Upper lobe of left lung (tissue), 6 donors: ENCODE results near the gene PTPN1. TPM values are rescaled to one million over a fixed set of nuclear protein-coding genes. Genes with fewer than 3 reads are reported as not detected.

ENCODE experiments used
- ATAC-seq, 2 donors: fragments of 200-7000 bp; cut with Tn5 transposase; one replicate each; pipeline ENCODE4 v1.9.1; 2022; ENCODE audit warnings: mild to moderate bottlenecking in 2 of 2, moderate library complexity in 2 of 2; ENCODE audit not compliant: low FRiP score in 2 of 2
- DNase-seq, 2 donors: peaks; one replicate each; pipeline ENCODE4 v3.0.0-alpha.2; 2019 to 2020
- H3K27ac ChIP-seq, 4 donors: fragments of 200-600 bp; sonication (generic); one replicate each; pipeline ENCODE4 v1.5.1; 2016 to 2019
- H3K27me3 ChIP-seq, 4 donors: fragments of 200-600 bp; sonication (generic); one replicate each; pipeline ENCODE4 v1.5.1; 2017 to 2019
- H3K36me3 ChIP-seq, 4 donors: fragments of 200-600 bp; sonication (generic); one replicate each; pipeline ENCODE4 v1.5.1; 2016 to 2019
- H3K4me1 ChIP-seq, 4 donors: fragments of 200-600 bp; sonication (generic); one replicate each; pipeline ENCODE4 v1.5.1; 2018 to 2019
- H3K4me3 ChIP-seq, 4 donors: fragments of 200-600 bp; sonication (generic); one replicate each; pipeline ENCODE4 v1.5.1; 2017 to 2019; ENCODE audit warnings: mild to moderate bottlenecking in 2 of 4, moderate library complexity in 1 of 4
- H3K9me3 ChIP-seq, 4 donors: fragments of 200-600 bp; sonication (generic); one replicate each; pipeline ENCODE4 v1.5.1; 2018 to 2019
- EP300 ChIP-seq, 4 donors: sonication (generic); formaldehyde crosslinking; IDR thresholded peaks; one replicate each; pipeline ENCODE4 v1.5.1; 2017; ENCODE audit warnings: antibody characterized with exemption in 4 of 4, control low read depth in 2 of 4
- POLR2A ChIP-seq, 4 donors: fragments of 450-650 bp; IDR thresholded peaks; one replicate each; pipeline ENCODE4 v1.5.1; 2016 to 2017; ENCODE audit warnings: antibody characterized with exemption in 4 of 4, mild to moderate bottlenecking in 2 of 4
- POLR2AphosphoS5 ChIP-seq, 2 donors: sonication (generic); formaldehyde crosslinking; IDR thresholded peaks; one replicate each; pipeline ENCODE4 v1.5.1; 2017; ENCODE audit warnings: antibody characterized with exemption in 2 of 2
- WGBS, 2 donors: methylation state at CpG; one replicate each; pipeline ENCODE4 v1.1.5; 2017 to 2018; 5-methylcytosine and 5-hydroxymethylcytosine counted together
- total RNA-seq, 6 donors: library from RNA; depleted of rRNA in 4 of 6; stranded (reverse); fragments of >200 nt in 4 of 6; gene quantifications; one replicate each; pipeline versions ENCODE4 v1.1.0 to v1.2.1, GENCODE V29; 2016 to 2021
- TF ChIP-seq, protein P1 (sequence below), 6 experiments: fragments of 450-650 bp in 4 of 6; fragments of 200-600 bp in 2 of 6; sonication (generic) in 2 of 6; IDR thresholded peaks; one replicate each; pipeline ENCODE4 v1.5.1; 2016 to 2019; ENCODE audit warnings: antibody characterized with exemption in 6 of 6
- donor health status: DM: no; HTN: no; CAD: no; lungs with moderate emphysema.
- donor health status: DM: no; HTN: yes; CAD: no; lungs with severe emphysema.

PTPN1 gene
- total RNA-seq, 6 donors from 2014 or later = 75.1 to 137 (median 96.1) TPM

DNA sequence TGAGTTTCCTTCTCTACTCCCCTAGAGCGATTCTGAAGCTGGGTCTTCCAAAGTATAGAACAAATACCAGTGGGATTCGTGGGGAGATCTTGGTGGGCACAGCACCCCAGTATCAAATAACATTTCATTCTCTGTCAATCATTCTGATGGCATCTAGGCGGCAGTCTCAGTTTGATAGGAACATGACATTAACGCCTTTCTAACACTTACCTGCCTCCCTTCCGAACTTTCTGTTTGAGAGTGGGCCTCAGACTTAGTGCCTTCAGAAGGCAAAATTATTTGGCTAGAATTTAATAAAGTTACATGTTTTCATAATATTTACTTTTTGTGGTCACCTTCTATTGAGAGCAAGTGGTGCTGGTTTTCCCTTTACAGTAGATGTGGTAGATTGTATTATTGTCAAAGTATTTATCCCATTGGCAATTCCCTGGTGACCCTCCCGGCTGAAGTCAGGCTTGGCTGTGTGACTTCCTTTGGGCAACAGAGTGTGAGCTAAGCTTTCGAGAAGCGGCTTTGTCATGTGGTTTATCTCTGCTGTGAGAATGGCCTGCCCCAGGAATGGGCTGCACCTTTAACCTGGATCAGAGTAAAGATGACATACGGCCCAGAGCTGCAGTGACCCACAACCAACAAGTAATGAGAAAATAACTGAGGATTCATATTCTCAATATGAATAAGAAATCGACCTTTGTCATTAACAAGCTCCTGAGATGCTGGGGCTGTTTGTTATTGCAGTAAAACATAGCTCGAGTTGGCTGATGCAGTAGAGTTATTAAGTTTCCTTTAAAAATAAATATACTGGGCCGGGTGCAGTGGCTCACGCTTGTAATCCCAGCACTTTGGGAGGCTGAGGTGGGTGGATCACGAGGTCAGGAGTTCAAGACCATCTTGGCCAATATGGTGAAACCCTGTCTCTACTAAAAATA is 45.2 kb upstream of the PTPN1 start:
- Histone ChIP-seq H3K36me3 (no peaks in the 10 kb centered on the region), H3K9me3 (no peaks in the 10 kb centered on the region), H3K27me3 (no peaks in the 10 kb centered on the region), H3K4me3 (no peak overlapping the region), H3K4me1 (peaks cover 14 to 21% (median 18%) of the 10 kb centered on the region in 4 donors), H3K27ac (no peak overlapping the region)
- DNase-seq = no peak
- no peak for TF ChIP-seq POLR2A (IDR thresholded peaks at IDR 0.05)
- peak in 1 of 2 donors; percentile 2 for ATAC-seq
- WGBS, 2 donors = 76 to 79% methylated on average over 14 of the region's 14 CpGs

DNA sequence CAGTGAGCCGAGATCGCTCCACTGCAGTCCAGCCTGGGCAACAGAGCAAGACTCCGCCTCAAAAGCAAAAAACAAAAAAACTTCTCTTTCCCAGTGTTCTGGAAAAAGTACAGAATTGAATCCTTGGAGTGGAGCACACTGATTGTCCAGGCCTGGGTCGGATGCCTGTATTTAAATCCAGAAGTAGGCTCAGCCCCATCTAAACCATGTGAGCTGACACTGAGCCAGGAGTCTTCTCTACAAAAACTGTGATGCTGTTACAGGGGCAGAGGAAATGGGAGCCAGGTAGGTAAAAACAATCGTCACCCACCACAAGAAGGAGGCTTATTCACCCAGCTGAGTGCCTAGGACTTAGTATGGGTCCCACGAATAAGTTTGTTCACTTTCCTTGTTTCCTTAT is 43.0 kb upstream of the PTPN1 start:
- Histone ChIP-seq H3K4me1 (peaks cover 16 to 29% (median 24%) of the 10 kb centered on the region in 4 donors), H3K36me3 (no peaks in the 10 kb centered on the region), H3K9me3 (no peaks in the 10 kb centered on the region), H3K4me3 (no peak overlapping the region), H3K27ac (no peak overlapping the region), H3K27me3 (no peaks in the 10 kb centered on the region)
- no peak for DNase-seq
- ATAC-seq = no peak
- WGBS, 2 donors = 71 to 79% methylated on average over 6 of the region's 6 CpGs
- no peak for TF ChIP-seq EP300 (IDR thresholded peaks at IDR 0.05)
- TF ChIP-seq POLR2AphosphoS5 (IDR thresholded peaks at IDR 0.05) = no peak
- TF ChIP-seq, protein P1, sequence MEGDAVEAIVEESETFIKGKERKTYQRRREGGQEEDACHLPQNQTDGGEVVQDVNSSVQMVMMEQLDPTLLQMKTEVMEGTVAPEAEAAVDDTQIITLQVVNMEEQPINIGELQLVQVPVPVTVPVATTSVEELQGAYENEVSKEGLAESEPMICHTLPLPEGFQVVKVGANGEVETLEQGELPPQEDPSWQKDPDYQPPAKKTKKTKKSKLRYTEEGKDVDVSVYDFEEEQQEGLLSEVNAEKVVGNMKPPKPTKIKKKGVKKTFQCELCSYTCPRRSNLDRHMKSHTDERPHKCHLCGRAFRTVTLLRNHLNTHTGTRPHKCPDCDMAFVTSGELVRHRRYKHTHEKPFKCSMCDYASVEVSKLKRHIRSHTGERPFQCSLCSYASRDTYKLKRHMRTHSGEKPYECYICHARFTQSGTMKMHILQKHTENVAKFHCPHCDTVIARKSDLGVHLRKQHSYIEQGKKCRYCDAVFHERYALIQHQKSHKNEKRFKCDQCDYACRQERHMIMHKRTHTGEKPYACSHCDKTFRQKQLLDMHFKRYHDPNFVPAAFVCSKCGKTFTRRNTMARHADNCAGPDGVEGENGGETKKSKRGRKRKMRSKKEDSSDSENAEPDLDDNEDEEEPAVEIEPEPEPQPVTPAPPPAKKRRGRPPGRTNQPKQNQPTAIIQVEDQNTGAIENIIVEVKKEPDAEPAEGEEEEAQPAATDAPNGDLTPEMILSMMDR (IDR thresholded peaks at IDR 0.05) = no peak
- no peak for TF ChIP-seq POLR2A (IDR thresholded peaks at IDR 0.05)

DNA sequence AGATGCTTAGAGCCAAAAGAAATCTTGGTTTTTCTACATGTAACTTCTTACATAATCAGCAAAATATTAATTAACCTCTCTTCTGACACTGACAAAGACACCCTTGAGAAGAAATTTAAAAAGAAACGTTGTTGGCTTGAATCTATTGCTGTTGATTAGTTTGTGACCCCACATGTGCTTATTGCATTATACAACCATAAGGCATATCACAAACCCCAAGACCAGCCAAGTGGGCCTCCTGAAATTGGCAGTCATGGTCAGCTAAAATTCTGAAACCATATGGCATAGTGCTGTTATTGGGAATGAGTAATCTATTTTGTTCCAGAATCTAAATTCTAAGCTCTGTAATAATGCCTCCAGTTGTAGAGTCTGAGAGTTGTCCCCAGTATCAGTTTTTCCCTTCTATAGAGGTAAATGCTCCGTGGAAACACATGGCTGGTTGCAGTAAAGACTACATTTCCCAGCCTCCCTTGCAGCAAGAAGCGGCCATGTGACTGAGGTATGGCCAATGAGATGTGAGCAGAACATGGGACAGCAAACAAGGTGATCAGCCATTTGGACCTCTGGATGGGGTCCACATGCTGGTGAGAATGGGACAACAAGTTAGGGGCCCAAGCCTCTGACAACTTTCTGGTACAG is 42.3 kb upstream of the PTPN1 start:
- peak in 1 of 2 donors; percentile 60 for DNase-seq
- no peak overlapping the region for H3K27ac ChIP-seq
- 80 to 88% methylated on average over 3 of the region's 3 CpGs for WGBS, 2 donors
- no peak overlapping the region for H3K4me3 ChIP-seq
- no peaks in the 10 kb centered on the region for H3K27me3 ChIP-seq
- ATAC-seq = peak in 1 of 2 donors; percentile 43
- TF ChIP-seq POLR2AphosphoS5 (IDR thresholded peaks at IDR 0.05) = no peak
- no peaks in the 10 kb centered on the region for H3K9me3 ChIP-seq
- no peaks in the 10 kb centered on the region for H3K36me3 ChIP-seq
- H3K4me1 ChIP-seq = peaks cover 15 to 31% (median 24%) of the 10 kb centered on the region in 4 donors

DNA sequence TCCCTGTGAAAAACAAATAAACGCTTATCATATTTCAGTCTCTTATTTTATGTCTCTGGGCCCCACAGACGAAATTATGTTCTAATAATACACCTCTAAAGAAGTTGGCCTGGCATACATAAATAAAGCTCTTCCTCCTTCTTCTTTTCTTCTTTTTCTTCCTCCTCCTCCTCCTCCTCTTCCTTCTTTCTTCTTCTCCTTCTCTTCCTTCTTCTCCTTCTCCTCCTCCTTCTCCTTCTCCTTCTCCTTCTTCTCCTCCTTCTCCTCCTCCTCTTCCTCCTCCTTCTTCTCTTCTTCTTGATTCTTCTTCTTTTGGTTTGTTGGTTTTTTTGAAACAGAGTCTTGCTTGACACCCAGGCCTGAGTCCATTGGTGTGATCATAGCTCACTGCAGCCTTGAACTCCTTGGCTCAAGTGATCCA is 41.8 kb upstream of the PTPN1 start:
- DNase-seq (no peak), ATAC-seq (no peak)
- Histone ChIP-seq H3K9me3 (no peaks in the 10 kb centered on the region), H3K4me1 (peaks cover 15 to 35% (median 25%) of the 10 kb centered on the region in 4 donors), H3K36me3 (no peaks in the 10 kb centered on the region), H3K27me3 (no peaks in the 10 kb centered on the region), H3K27ac (no peak overlapping the region), H3K4me3 (no peak overlapping the region)
- WGBS, 2 donors = 60 to 79% methylated on average over 2 of the region's 2 CpGs
- TF ChIP-seq POLR2AphosphoS5 (IDR thresholded peaks at IDR 0.05) (no peak), EP300 (IDR thresholded peaks at IDR 0.05) (no peak), POLR2A (IDR thresholded peaks at IDR 0.05) (no peak)
- TF ChIP-seq, protein P1 (IDR thresholded peaks at IDR 0.05) = no peak

DNA sequence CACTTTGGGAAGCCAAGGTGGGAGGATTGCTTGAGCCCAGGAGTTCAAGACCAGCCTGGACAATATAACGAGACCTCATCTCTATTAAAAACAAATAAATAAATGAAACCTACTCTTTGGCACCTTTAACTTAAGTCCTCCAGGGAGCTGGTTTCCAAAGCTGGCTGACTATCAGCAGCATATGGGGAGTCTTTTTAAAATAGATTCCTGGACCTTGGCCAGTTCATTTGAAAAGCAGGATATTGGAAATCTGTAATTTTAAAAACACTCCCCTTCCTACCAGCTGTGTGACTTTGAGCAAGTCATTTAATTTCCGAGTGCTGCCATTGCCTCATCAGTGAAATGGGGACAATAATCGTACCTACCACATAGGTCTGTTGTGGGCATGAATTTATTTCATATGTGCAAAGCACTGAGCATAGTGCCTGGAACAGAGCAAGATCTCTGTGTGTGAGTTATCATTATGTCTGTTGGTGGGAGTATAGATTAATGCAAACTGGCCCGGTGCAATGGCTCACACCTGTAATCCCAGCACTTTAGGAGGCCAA is 40.9 kb upstream of the PTPN1 start:
- Histone ChIP-seq H3K9me3 (no peaks in the 10 kb centered on the region), H3K36me3 (no peaks in the 10 kb centered on the region), H3K27ac (no peak overlapping the region), H3K4me3 (no peak overlapping the region), H3K4me1 (peaks cover 10 to 38% (median 22%) of the 10 kb centered on the region in 4 donors), H3K27me3 (no peaks in the 10 kb centered on the region)
- no peak for ATAC-seq
- WGBS, 2 donors = 71 to 84% methylated on average over 4 of the region's 4 CpGs
- no peak for DNase-seq
- TF ChIP-seq POLR2AphosphoS5 (IDR thresholded peaks at IDR 0.05) (no peak), EP300 (IDR thresholded peaks at IDR 0.05) (no peak), POLR2A (IDR thresholded peaks at IDR 0.05) (no peak)
- TF ChIP-seq, protein P1 (IDR thresholded peaks at IDR 0.05) = no peak
